ENCODE data around the gene KSR1. TPM values are rescaled to one million over a fixed set of nuclear protein-coding genes. Genes with fewer than 3 reads are reported as not detected.

The KSR1 gene
- total RNA-seq, 2 donors from 2014 or later, result 99.9 to 142 TPM

- Histone ChIP-seq H3K27me3 (no peaks in the 10 kb centered on the region), H3K4me3 (no peak overlapping the region), H3K36me3 (replicated peaks in 1 of 2; ENCODE audit: insufficient read depth in 1 of 2, low read depth in 2 of 2) (peaks cover 4 to 40% of the 10 kb centered on the region in 2 donors), H3K4me1 (peaks cover 21% of the 10 kb centered on the region), H3K9me3 (no peaks in the 10 kb centered on the region), H3K27ac (peak overlapping the region in 1 of 4 donors; percentile 11)
- ATAC-seq (no peak), DNase-seq (peak in 1 of 4 donors; percentile 55)
- TF ChIP-seq, protein P1, sequence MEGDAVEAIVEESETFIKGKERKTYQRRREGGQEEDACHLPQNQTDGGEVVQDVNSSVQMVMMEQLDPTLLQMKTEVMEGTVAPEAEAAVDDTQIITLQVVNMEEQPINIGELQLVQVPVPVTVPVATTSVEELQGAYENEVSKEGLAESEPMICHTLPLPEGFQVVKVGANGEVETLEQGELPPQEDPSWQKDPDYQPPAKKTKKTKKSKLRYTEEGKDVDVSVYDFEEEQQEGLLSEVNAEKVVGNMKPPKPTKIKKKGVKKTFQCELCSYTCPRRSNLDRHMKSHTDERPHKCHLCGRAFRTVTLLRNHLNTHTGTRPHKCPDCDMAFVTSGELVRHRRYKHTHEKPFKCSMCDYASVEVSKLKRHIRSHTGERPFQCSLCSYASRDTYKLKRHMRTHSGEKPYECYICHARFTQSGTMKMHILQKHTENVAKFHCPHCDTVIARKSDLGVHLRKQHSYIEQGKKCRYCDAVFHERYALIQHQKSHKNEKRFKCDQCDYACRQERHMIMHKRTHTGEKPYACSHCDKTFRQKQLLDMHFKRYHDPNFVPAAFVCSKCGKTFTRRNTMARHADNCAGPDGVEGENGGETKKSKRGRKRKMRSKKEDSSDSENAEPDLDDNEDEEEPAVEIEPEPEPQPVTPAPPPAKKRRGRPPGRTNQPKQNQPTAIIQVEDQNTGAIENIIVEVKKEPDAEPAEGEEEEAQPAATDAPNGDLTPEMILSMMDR (IDR thresholded peaks at IDR 0.05), result no peak
- no peak for TF ChIP-seq POLR2A (IDR thresholded peaks at IDR 0.05)
- whole genome bisulfite sequencing, 2 donors, result 78 to 87% methylated on average over 17 to 22 of the region's 22 CpGs
- intact Hi-C loops (cut with DNase I), result loop anchor here (10.0 kb wide), 2 partner anchors 51 to 369 kb away; no protein-coding TSS in a partner anchor
These were observed 147.9 kb downstream of the KSR1 start for GRCh38 chr17:27603880-27604794.

DNA sequence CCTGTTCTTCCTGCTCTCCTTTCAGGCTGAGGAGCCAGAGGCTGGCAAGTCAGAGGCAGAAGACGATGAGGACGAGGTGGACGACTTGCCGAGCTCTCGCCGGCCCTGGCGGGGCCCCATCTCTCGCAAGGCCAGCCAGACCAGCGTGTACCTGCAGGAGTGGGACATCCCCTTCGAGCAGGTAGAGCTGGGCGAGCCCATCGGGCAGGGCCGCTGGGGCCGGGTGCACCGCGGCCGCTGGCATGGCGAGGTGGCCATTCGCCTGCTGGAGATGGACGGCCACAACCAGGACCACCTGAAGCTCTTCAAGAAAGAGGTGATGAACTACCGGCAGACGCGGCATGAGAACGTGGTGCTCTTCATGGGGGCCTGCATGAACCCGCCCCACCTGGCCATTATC, 149.2 kb downstream of the KSR1 start:
- no peak overlapping the region for H3K27ac ChIP-seq
- peaks cover 21% of the 10 kb centered on the region for H3K4me1 ChIP-seq
- no peak for DNase-seq
- ATAC-seq, result no peak
- peaks cover 4 to 48% of the 10 kb centered on the region in 2 donors for H3K36me3 ChIP-seq (replicated peaks in 1 of 2; ENCODE audit: insufficient read depth in 1 of 2, low read depth in 2 of 2)
- H3K9me3 ChIP-seq, result no peaks in the 10 kb centered on the region
- TF ChIP-seq POLR2A (IDR thresholded peaks at IDR 0.05), result no peak
- TF ChIP-seq, protein P1 (IDR thresholded peaks at IDR 0.05), result no peak
- H3K27me3 ChIP-seq, result no peaks in the 10 kb centered on the region
- intact Hi-C loops (cut with DNase I), result loop anchor here (10.0 kb wide), 2 partner anchors 49 to 371 kb away; no protein-coding TSS in a partner anchor
- no peak overlapping the region for H3K4me3 ChIP-seq
- 94 to 95% methylated on average over 8 to 25 of the region's 25 CpGs for WGBS, 2 donors

- peaks cover 4 to 56% of the 10 kb centered on the region in 2 donors for H3K36me3 ChIP-seq (replicated peaks in 1 of 2; ENCODE audit: insufficient read depth in 1 of 2, low read depth in 2 of 2)
- DNase-seq (no peak), ATAC-seq (no peak)
- no peak overlapping the region for H3K27ac ChIP-seq
- TF ChIP-seq, protein P1 (IDR thresholded peaks at IDR 0.05), result no peak
- no peak for TF ChIP-seq POLR2A (IDR thresholded peaks at IDR 0.05)
- H3K9me3 ChIP-seq, result no peaks in the 10 kb centered on the region
- no peaks in the 10 kb centered on the region for H3K27me3 ChIP-seq
- no peak overlapping the region for H3K4me3 ChIP-seq
- peaks cover 6% of the 10 kb centered on the region for H3K4me1 ChIP-seq
- intact Hi-C loops (cut with DNase I), result loop anchor here (10.0 kb wide), 2 partner anchors 47 to 373 kb away; no protein-coding TSS in a partner anchor
- 89 to 92% methylated on average over 3 to 16 of the region's 16 CpGs for WGBS, 2 donors
These were observed 151.4 kb downstream of the KSR1 start for GRCh38 chr17:27607521-27608091.

DNA sequence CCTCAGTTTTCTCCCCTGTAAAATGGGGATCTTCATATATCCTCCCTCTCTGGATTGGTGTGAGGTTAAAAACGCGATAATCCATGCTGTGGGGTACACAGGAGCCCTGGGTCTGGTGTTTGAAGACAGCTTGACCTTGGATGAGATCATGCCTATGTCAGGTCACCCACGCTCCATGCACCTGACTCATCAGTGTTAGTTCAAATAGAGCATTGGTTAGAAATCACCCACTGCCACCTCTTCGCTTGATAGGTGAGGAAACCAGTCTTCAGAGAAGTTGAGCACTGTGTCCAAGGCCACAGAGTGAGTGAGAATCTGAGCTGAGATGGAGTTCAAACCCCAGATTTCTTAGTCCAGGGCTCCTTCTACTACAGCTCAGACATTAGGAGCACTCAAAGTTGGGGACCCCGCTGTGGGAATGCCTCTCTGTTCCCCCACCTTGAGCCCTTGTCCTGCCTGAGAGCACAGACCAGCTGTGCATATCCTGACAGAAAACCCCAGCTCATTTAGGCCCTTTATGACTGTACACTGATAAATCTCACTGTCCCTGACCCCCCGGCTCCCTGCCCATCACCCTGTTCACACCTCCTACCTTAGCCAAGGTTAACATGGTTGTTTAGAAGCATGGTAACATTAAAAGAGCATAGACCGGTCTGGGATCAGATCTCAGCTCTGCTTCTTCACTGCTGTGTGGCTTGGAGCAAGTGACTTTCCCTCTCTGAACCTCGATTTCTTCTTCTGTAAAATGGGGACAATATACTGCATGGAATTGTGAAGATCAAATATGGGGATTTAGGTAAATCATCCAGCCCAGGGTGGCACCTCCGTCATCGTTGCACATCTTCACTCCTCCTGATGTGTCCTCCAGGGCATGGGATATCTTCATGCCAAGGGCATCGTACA, 152.3 kb downstream of the KSR1 start:
- H3K4me3 ChIP-seq, result no peak overlapping the region
- no peaks in the 10 kb centered on the region for H3K4me1 ChIP-seq
- no peak for DNase-seq
- WGBS, 2 donors, result 86 to 92% methylated on average over 11 of the region's 11 CpGs
- intact Hi-C loops (cut with DNase I), result loop anchor here (10.0 kb wide), 2 partner anchors 46 to 374 kb away; no protein-coding TSS in a partner anchor
- no peaks in the 10 kb centered on the region for H3K27me3 ChIP-seq
- H3K27ac ChIP-seq, result no peak overlapping the region
- no peaks in the 10 kb centered on the region for H3K9me3 ChIP-seq
- ATAC-seq, result no peak
- TF ChIP-seq, protein P1 (IDR thresholded peaks at IDR 0.05), result no peak
- TF ChIP-seq POLR2A (IDR thresholded peaks at IDR 0.05), result no peak
- H3K36me3 ChIP-seq (replicated peaks in 1 of 2; ENCODE audit: insufficient read depth in 1 of 2, low read depth in 2 of 2), result peaks cover 4 to 61% of the 10 kb centered on the region in 2 donors
